Activated CD4-positive, alpha-beta T cell treated with anti-CD3 and anti-CD28 coated beads, Interleukin-2, amount 50 U/mL, for 4 hours (primary cell): ENCODE results near the gene VSX1.

Experiments used
- DNase-seq, 2 experiments: peaks; one replicate each; pipeline ENCODE4 v3.0.0-alpha.2; 2020

VSX1 gene

GRCh38 chr20:25052255-25053194, 29.4 kb downstream of the VSX1 start:
- DNase-seq = no peak

GRCh38 chr20:25051386-25052155, 30.4 kb downstream of the VSX1 start:
- DNase-seq = no peak

GRCh38 chr20:25050501-25051350, 31.2 kb downstream of the VSX1 start:
- no peak for DNase-seq

GRCh38 chr20:25050082-25050481, 31.9 kb downstream of the VSX1 start:
- no peak for DNase-seq

- DNase-seq = no peak
Measured at GRCh38 chr20:25049261-25050060, 32.5 kb downstream of the VSX1 start.

GRCh38 chr20:25048519-25048952, 33.4 kb downstream of the VSX1 start:
- no peak for DNase-seq

- DNase-seq = no peak
Measured at GRCh38 chr20:25047766-25048165, 34.2 kb downstream of the VSX1 start.

- no peak for DNase-seq
Measured at GRCh38 chr20:25046736-25047666, 34.9 kb downstream of the VSX1 start.

GRCh38 chr20:25046181-25046641, 35.7 kb downstream of the VSX1 start:
- no peak for DNase-seq

GRCh38 chr20:25045343-25045712, 36.6 kb downstream of the VSX1 start:
- no peak for DNase-seq

GRCh38 chr20:25044660-25045342, 37.1 kb downstream of the VSX1 start:
- no peak for DNase-seq

GRCh38 chr20:25044261-25044560, 37.7 kb downstream of the VSX1 start:
- DNase-seq = no peak

GRCh38 chr20:25043499-25044260, 38.3 kb downstream of the VSX1 start:
- no peak for DNase-seq

- DNase-seq = no peak
Measured at GRCh38 chr20:25042531-25043498, 39.1 kb downstream of the VSX1 start.

GRCh38 chr20:25041813-25042530, 40.0 kb downstream of the VSX1 start:
- no peak for DNase-seq

GRCh38 chr20:25040438-25040831, 41.5 kb downstream of the VSX1 start:
- DNase-seq = no peak

- DNase-seq = no peak
Measured at GRCh38 chr20:25039697-25040437, 42.1 kb downstream of the VSX1 start.
